Left lung (tissue), 10 donors: ENCODE data around the gene FABP2. TPM values are rescaled to one million over a fixed set of nuclear protein-coding genes. Genes with fewer than 3 reads are reported as not detected.
"Not testable (repeated sequence)": the region's sequence is repeated elsewhere in the genome, so short reads cannot be mapped to it uniquely, and the experiment has no call there.

ENCODE experiments used
- ATAC-seq: fragments of 200-7000 bp; cut with Tn5 transposase; one replicate; pipeline ENCODE4 v1.9.1; 2020; ENCODE audit warnings: moderate library complexity
- DNase-seq, 4 donors: peaks; one replicate each; pipeline ENCODE4 v3.0.0-alpha.2; 2013 to 2020
- H3K27ac ChIP-seq, 2 donors: fragments of 200-600 bp; sonication (generic) in 1 of 2; one replicate each; pipeline versions ENCODE4 v1.5.0 to v1.8.0; 2020 to 2021
- H3K27me3 ChIP-seq, 2 donors: fragments of 200-600 bp; sonication (generic) in 1 of 2; one replicate each; pipeline versions ENCODE4 v1.5.0 to v1.8.0; 2020 to 2021
- H3K36me3 ChIP-seq, 2 donors: fragments of 200-600 bp; sonication (generic) in 1 of 2; one replicate each; pipeline versions ENCODE4 v1.5.0 to v1.8.0; 2020 to 2021
- H3K4me1 ChIP-seq, 2 donors: fragments of 200-600 bp; one replicate each; pipeline ENCODE4 v1.8.0; 2021
- H3K4me3 ChIP-seq, 2 donors: fragments of 200-600 bp; sonication (generic) in 1 of 2; one replicate each; pipeline versions ENCODE4 v1.5.0 to v1.8.0; 2020 to 2021; ENCODE audit warnings: mild to moderate bottlenecking in 1 of 2
- H3K9me3 ChIP-seq, 2 donors: fragments of 200-600 bp; sonication (generic) in 1 of 2; one replicate each; pipeline versions ENCODE4 v1.5.0 to v1.8.0; 2020 to 2021
- CTCF ChIP-seq, 2 donors: fragments of 200-600 bp; sonication (generic) in 1 of 2; IDR thresholded peaks; one replicate each; pipeline versions ENCODE4 v1.5.0 to v1.8.0; 2021; ENCODE audit warnings: antibody characterized with exemption in 2 of 2
- intact Hi-C, 2 donors: fragments of 100-400 bp; cut with DNase I; formaldehyde crosslinking; loops; one replicate each; pipeline versions ENCODE4 v1.11.2 to v1.14.2; 2022
- polyA plus RNA-seq, 6 donors: library from polyadenylated mRNA; unstranded; fragments of 120-200 nt; gene quantifications; one replicate each; pipeline ENCODE4 v1.2.1, GENCODE V29; 2013; ENCODE audit not compliant: insufficient read length in 6 of 6
- total RNA-seq, 2 donors: library from RNA; stranded (reverse); fragmentation: NEBNext Ultra II Directional; extraction: Animal tissue kit (Norgen Biotek cat#: 25700); gene quantifications; one replicate each; pipeline ENCODE4 v1.2.1, GENCODE V29; 2021
- donor health status: DM: no; HTN: yes; CAD: no.
- donor health status: DM: no; HTN: no; CAD: no.

FABP2 gene
- total and polyA plus RNA-seq, 8 donors: 0.06 TPM; not detected in 7

DNA sequence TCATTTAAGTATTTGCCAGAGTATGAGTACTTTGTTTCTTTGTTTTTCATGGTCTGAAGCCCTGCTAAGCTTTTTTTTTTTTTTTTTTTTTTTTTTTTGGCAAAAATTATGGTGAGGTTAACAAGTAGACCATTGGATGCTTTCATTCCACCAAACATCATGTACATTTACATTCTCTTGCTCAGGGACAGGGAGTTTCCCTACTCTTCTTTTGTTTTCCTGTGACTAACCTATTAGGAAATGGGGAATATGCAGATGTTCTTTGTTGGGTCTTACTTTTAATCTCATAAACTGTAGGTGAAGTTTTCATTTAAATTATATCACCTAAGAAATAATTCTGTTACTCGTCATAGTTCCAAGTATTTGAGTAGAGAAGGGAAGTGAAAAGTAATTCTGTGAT is 26.2 kb upstream of the FABP2 start:
- intact Hi-C loops, DNase-seq: not testable (repeated sequence)

GRCh38 chr4:119343293-119343692 is 21.4 kb upstream of the FABP2 start:
- H3K4me3 ChIP-seq, H3K9me3 ChIP-seq, H3K4me1 ChIP-seq, H3K27me3 ChIP-seq, intact Hi-C loops, H3K27ac ChIP-seq, ATAC-seq, DNase-seq, H3K36me3 ChIP-seq: not testable (repeated sequence)

More for the DNA sequence above, 26.2 kb upstream of the FABP2 start:
- not testable (repeated sequence) for H3K9me3 ChIP-seq, H3K27me3 ChIP-seq, H3K4me3 ChIP-seq, H3K4me1 ChIP-seq, H3K36me3 ChIP-seq, H3K27ac ChIP-seq
- ATAC-seq: peak; percentile 34

DNA sequence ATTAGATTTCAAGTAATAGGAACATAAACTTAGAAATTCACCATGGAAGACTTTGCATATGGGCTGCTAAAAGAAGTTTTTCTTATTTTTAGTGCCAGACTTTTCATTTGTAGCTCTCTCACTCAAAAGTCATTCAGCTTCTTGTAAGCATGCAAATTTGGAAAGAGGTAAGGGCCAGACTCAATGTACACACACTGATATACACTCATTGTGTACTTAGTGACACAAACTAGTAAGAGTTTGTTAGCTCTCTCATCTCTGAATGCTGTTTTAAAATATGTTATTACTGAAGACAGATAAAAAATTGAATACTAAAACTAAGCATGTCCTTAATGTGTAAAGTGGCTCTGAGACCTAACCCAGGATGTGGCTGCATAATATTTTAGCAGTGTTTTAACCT is 18.0 kb upstream of the FABP2 start:
- DNase-seq, H3K4me3 ChIP-seq, H3K27me3 ChIP-seq, H3K36me3 ChIP-seq, H3K27ac ChIP-seq, intact Hi-C loops, ATAC-seq, H3K9me3 ChIP-seq: not testable (repeated sequence)
- peaks cover 0 to 11% of the 10 kb centered on the region in 2 donors for H3K4me1 ChIP-seq

- peak; percentile 76 for ATAC-seq
- peaks cover 0 to 11% of the 10 kb centered on the region in 2 donors for H3K4me1 ChIP-seq
- H3K36me3 ChIP-seq: no peaks in the 10 kb centered on the region
- peak overlapping the region in 1 of 2 donors; percentile 76 for H3K27ac ChIP-seq
- no peaks in the 10 kb centered on the region for H3K27me3 ChIP-seq
- no peak for TF ChIP-seq CTCF (IDR thresholded peaks at IDR 0.05)
- DNase-seq: no peak
- intact Hi-C loops: no loop called here
- H3K9me3 ChIP-seq: no peaks in the 10 kb centered on the region
- no peak overlapping the region for H3K4me3 ChIP-seq
Observed at GRCh38 chr4:119337010-119337409, 15.1 kb upstream of the FABP2 start.

DNA sequence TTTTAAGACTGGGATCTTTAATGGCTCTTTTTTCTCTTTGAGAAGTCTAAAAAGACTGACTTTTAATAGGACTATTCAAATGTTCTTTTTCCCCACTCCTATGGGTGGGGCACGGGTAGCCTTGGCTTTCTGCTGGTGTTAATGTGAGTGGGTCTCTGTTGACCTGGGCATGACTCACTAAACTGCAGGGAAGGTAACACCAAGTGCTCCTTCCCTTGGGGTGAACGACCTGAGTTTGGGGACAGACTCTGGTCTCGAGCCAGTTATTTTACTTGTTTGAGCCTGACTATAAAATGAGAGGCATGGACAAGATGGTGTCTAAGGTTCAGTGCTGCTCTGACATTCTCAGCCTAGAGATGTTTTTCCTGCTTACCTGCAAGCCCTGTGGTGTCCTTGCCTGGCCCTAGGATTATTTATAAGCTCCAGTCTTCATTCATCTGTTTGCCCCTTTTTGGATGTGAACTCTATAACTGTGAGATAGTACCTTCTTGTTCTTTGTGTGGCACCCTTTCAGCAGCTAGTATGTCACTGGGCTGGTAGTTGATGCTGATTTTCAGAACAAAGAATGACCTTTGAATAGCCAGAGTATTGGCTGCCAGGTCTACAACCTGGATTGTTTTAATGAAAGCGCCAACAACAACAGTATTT is 14.5 kb upstream of the FABP2 start:
- Histone ChIP-seq H3K4me1 (peaks cover 0 to 11% of the 10 kb centered on the region in 2 donors), H3K27ac (peak overlapping the region in 1 of 2 donors; percentile 76)
- DNase-seq, intact Hi-C loops, H3K4me3 ChIP-seq, H3K9me3 ChIP-seq, H3K36me3 ChIP-seq, H3K27me3 ChIP-seq: not testable (repeated sequence)
- peak; percentile 78 for ATAC-seq

DNA sequence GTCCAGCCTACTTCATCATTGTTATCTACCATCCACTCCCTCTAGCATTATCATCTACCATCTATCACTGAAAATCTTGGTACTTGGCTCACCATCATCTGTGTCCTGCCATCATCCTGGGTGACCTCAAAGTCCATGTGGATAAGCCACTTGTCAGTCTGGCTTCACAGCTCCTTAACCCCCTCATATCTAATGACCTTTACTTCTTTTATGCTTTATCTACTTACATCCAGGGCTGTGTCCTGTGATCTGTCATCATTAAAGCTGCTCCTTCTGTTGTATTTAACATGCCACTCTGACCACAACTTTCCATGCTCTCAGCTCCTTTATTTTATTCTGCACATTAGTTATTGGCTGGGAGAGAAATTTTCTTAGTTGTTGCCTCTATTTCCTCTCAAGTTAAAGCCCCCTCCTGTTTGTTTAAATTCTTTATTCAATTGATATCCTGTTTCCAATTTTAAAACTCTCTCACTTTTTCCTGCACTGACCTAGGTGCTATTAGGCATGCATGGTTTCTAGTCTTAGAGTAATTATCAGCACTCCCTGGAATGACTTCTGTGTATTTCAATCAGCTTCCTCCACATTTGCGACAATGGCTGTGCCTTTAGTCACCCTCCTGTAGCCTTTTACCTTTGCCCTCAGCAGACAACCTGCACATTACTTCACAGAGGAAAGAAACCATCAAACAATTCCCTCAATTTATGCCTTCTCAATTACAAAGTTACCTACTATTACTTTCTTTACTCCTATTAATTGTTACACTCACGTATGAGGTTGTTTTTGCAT is 8.1 kb upstream of the FABP2 start:
- no peak overlapping the region for H3K4me3 ChIP-seq
- H3K27ac ChIP-seq: no peak overlapping the region
- no peaks in the 10 kb centered on the region for H3K4me1 ChIP-seq
- H3K36me3 ChIP-seq: no peaks in the 10 kb centered on the region
- no peaks in the 10 kb centered on the region for H3K9me3 ChIP-seq
- intact Hi-C loops: no loop called here
- TF ChIP-seq CTCF (IDR thresholded peaks at IDR 0.05): no peak
- DNase-seq: no peak
- no peaks in the 10 kb centered on the region for H3K27me3 ChIP-seq
- ATAC-seq: no peak

- intact Hi-C loops: no loop called here
- no peak for ATAC-seq
Observed at GRCh38 chr4:119328695-119329094, 6.8 kb upstream of the FABP2 start.

More at GRCh38 chr4:119328695-119329094, 6.8 kb upstream of the FABP2 start:
- H3K27me3 ChIP-seq: no peaks in the 10 kb centered on the region
- H3K9me3 ChIP-seq: no peaks in the 10 kb centered on the region
- no peaks in the 10 kb centered on the region for H3K4me1 ChIP-seq
- H3K36me3 ChIP-seq: no peaks in the 10 kb centered on the region
- no peak for TF ChIP-seq CTCF (IDR thresholded peaks at IDR 0.05)
- no peak overlapping the region for H3K4me3 ChIP-seq
- DNase-seq: no peak
- no peak overlapping the region for H3K27ac ChIP-seq
